Immature natural killer cell (primary cell): Measurements from ENCODE around the gene ERAP2. TPM values are rescaled to one million over a fixed set of nuclear protein-coding genes. Genes with fewer than 3 reads are reported as not detected.
"Not testable (repeated sequence)": the region's sequence is repeated elsewhere in the genome, so short reads cannot be mapped to it uniquely, and the experiment has no call there.

Experiments used
- DNase-seq, 3 donors: peaks; one replicate each; pipeline ENCODE4 v3.0.0; 2022; ENCODE audit warnings: mixed read lengths in 1 of 3
- H3K27ac Mint-ChIP-seq, 6 donors: one replicate each; pipeline ENCODE4 v1.8.0; 2020; ENCODE audit warnings: mixed read lengths in 6 of 6, mild to moderate bottlenecking in 5 of 6, inconsistent platforms in 4 of 6, moderate library complexity in 3 of 6
- H3K27me3 Mint-ChIP-seq, 3 donors: one replicate each; pipeline ENCODE4 v1.8.0; 2020 to 2021; ENCODE audit warnings: low read depth in 3 of 3, mild to moderate bottlenecking in 3 of 3, mixed read lengths in 3 of 3, moderate library complexity in 3 of 3, inconsistent platforms in 1 of 3
- H3K36me3 Mint-ChIP-seq, 3 donors: one replicate each; pipeline ENCODE4 v1.8.0; 2020; ENCODE audit warnings: mixed read lengths in 3 of 3, inconsistent platforms in 2 of 3, mild to moderate bottlenecking in 2 of 3
- H3K4me1 Mint-ChIP-seq, 2 donors: one replicate each; pipeline ENCODE4 v1.8.0; 2020; ENCODE audit warnings: inconsistent platforms in 2 of 2, mild to moderate bottlenecking in 2 of 2, mixed read lengths in 2 of 2, moderate library complexity in 1 of 2
- H3K4me3 Mint-ChIP-seq, 5 donors: one replicate each; pipeline ENCODE4 v1.8.0; 2020; ENCODE audit warnings: mild to moderate bottlenecking in 5 of 5, mixed read lengths in 5 of 5, inconsistent platforms in 3 of 5, moderate library complexity in 3 of 5
- H3K9me3 Mint-ChIP-seq, 6 donors: one replicate each; pipeline ENCODE4 v1.8.0; 2020; ENCODE audit warnings: mild to moderate bottlenecking in 6 of 6, mixed read lengths in 6 of 6, inconsistent platforms in 4 of 6, moderate library complexity in 3 of 6
- polyA plus RNA-seq, 3 donors: library from polyadenylated mRNA; unstranded; fragments of 300-500 nt; fragmentation: Illumina TruSeq; gene quantifications; one replicate each; pipeline ENCODE4 v1.2.3, GENCODE V29; 2021

The ERAP2 gene
- polyA plus RNA-seq, 3 donors from 2014 or later = 3.9 to 129 (median 8.1) TPM

- no peak for DNase-seq
- H3K4me3 Mint-ChIP-seq = no peak overlapping the region
- no peak overlapping the region for H3K27ac Mint-ChIP-seq
- peaks cover 0 to 4% (median 0%) of the 10 kb centered on the region in 3 donors for H3K36me3 Mint-ChIP-seq
- no peaks in the 10 kb centered on the region for H3K9me3 Mint-ChIP-seq
- peaks cover 3 to 13% of the 10 kb centered on the region in 2 donors for H3K4me1 Mint-ChIP-seq
- peaks cover 0 to 3% (median 2%) of the 10 kb centered on the region in 3 donors for H3K27me3 Mint-ChIP-seq
Measured at GRCh38 chr5:96870094-96871026, 5.9 kb upstream of the ERAP2 start.

GRCh38 chr5:96871027-96871399 is 5.3 kb upstream of the ERAP2 start:
- DNase-seq = no peak
- no peak overlapping the region for H3K27ac Mint-ChIP-seq
- H3K27me3 Mint-ChIP-seq = peaks cover 2 to 5% (median 5%) of the 10 kb centered on the region in 3 donors
- no peaks in the 10 kb centered on the region for H3K9me3 Mint-ChIP-seq
- no peak overlapping the region for H3K4me3 Mint-ChIP-seq
- H3K36me3 Mint-ChIP-seq = peaks cover 0 to 4% (median 0%) of the 10 kb centered on the region in 3 donors
- peaks cover 10 to 19% of the 10 kb centered on the region in 2 donors for H3K4me1 Mint-ChIP-seq

GRCh38 chr5:96871686-96872085 is 4.6 kb upstream of the ERAP2 start:
- no peaks in the 10 kb centered on the region for H3K9me3 Mint-ChIP-seq
- no peak for DNase-seq
- H3K36me3 Mint-ChIP-seq = peaks cover 0 to 4% (median 0%) of the 10 kb centered on the region in 3 donors

GRCh38 chr5:96873449-96873848 is 2.9 kb upstream of the ERAP2 start:
- Mint-ChIP-seq H3K4me3 (peak overlapping the region in 1 of 5 donors; percentile 4), H3K4me1 (peaks cover 22 to 40% of the 10 kb centered on the region in 2 donors), H3K9me3 (no peaks in the 10 kb centered on the region), H3K27ac (peak overlapping the region in 1 of 6 donors; percentile 33), H3K36me3 (peaks cover 0 to 4% (median 0%) of the 10 kb centered on the region in 3 donors), H3K27me3 (peaks cover 2 to 8% (median 5%) of the 10 kb centered on the region in 3 donors)
- DNase-seq = no peak

More at GRCh38 chr5:96871686-96872085, 4.6 kb upstream of the ERAP2 start:
- no peak overlapping the region for H3K27ac Mint-ChIP-seq
- H3K4me1 Mint-ChIP-seq = peaks cover 12 to 26% of the 10 kb centered on the region in 2 donors
- no peak overlapping the region for H3K4me3 Mint-ChIP-seq
- peaks cover 2 to 8% (median 5%) of the 10 kb centered on the region in 3 donors for H3K27me3 Mint-ChIP-seq

GRCh38 chr5:96874631-96875030 is 1.7 kb upstream of the ERAP2 start:
- Mint-ChIP-seq H3K4me3 (peak overlapping the region; percentile 64 to 98 (median 97)), H3K36me3 (peaks cover 3 to 5% (median 4%) of the 10 kb centered on the region in 3 donors), H3K27me3 (peaks cover 0 to 8% (median 5%) of the 10 kb centered on the region in 3 donors), H3K4me1 (peaks cover 25 to 41% of the 10 kb centered on the region in 2 donors), H3K27ac (peak overlapping the region; percentile 1 to 96 (median 68)), H3K9me3 (no peaks in the 10 kb centered on the region)
- no peak for DNase-seq

- no peaks in the 10 kb centered on the region for H3K9me3 Mint-ChIP-seq
- H3K36me3 Mint-ChIP-seq = peaks cover 13 to 16% (median 14%) of the 10 kb centered on the region in 3 donors
- peak overlapping the region; percentile 96 to 98 (median 97) for H3K4me3 Mint-ChIP-seq
- H3K27me3 Mint-ChIP-seq = peaks cover 0 to 8% (median 5%) of the 10 kb centered on the region in 3 donors
- H3K27ac Mint-ChIP-seq = peak overlapping the region; percentile 91 to 97 (median 96)
- peaks cover 38 to 53% of the 10 kb centered on the region in 2 donors for H3K4me1 Mint-ChIP-seq
- DNase-seq = no peak
Measured at GRCh38 chr5:96875791-96876291, 459 bp upstream of the ERAP2 start.

GRCh38 chr5:96876977-96877469 is 723 bp downstream of the ERAP2 start:
- not testable (repeated sequence) for H3K27me3 Mint-ChIP-seq, H3K9me3 Mint-ChIP-seq
- Mint-ChIP-seq H3K36me3 (peaks cover 14 to 26% (median 21%) of the 10 kb centered on the region in 3 donors), H3K27ac (peak overlapping the region; percentile 91 to 97 (median 96)), H3K4me3 (peak overlapping the region; percentile 96 to 98 (median 97)), H3K4me1 (peaks cover 49 to 64% of the 10 kb centered on the region in 2 donors)
- DNase-seq = peak in 1 of 3 donors; percentile 16

GRCh38 chr5:96879665-96880064 is 3.4 kb downstream of the ERAP2 start:
- Mint-ChIP-seq H3K4me3 (peak overlapping the region in 3 of 5 donors; percentile 3 to 41 (median 27)), H3K4me1 (peaks cover 73 to 88% of the 10 kb centered on the region in 2 donors), H3K27ac (peak overlapping the region; percentile 0 to 60 (median 28)), H3K36me3 (peaks cover 27 to 49% (median 33%) of the 10 kb centered on the region in 3 donors), H3K27me3 (peaks cover 3 to 8% (median 5%) of the 10 kb centered on the region in 3 donors), H3K9me3 (no peaks in the 10 kb centered on the region)
- DNase-seq = no peak

- peaks cover 31 to 57% (median 41%) of the 10 kb centered on the region in 3 donors for H3K36me3 Mint-ChIP-seq
- DNase-seq = no peak
- peaks cover 77 to 88% of the 10 kb centered on the region in 2 donors for H3K4me1 Mint-ChIP-seq
Measured at GRCh38 chr5:96880444-96881164, 4.3 kb downstream of the ERAP2 start.

GRCh38 chr5:96881511-96882115 is 5.3 kb downstream of the ERAP2 start:
- H3K27ac Mint-ChIP-seq = peak overlapping the region; percentile 51 to 81 (median 59)
- H3K36me3 Mint-ChIP-seq = peaks cover 31 to 61% (median 41%) of the 10 kb centered on the region in 3 donors
- no peaks in the 10 kb centered on the region for H3K9me3 Mint-ChIP-seq
- peaks cover 78 to 88% of the 10 kb centered on the region in 2 donors for H3K4me1 Mint-ChIP-seq
- H3K27me3 Mint-ChIP-seq = peaks cover 0 to 3% (median 0%) of the 10 kb centered on the region in 3 donors
- no peak for DNase-seq
- peak overlapping the region; percentile 51 to 76 (median 68) for H3K4me3 Mint-ChIP-seq

More at GRCh38 chr5:96880444-96881164, 4.3 kb downstream of the ERAP2 start:
- H3K9me3 Mint-ChIP-seq = no peaks in the 10 kb centered on the region
- peak overlapping the region; percentile 0 to 65 (median 59) for H3K27ac Mint-ChIP-seq
- peaks cover 3 to 8% (median 4%) of the 10 kb centered on the region in 3 donors for H3K27me3 Mint-ChIP-seq
- H3K4me3 Mint-ChIP-seq = peak overlapping the region; percentile 18 to 76 (median 68)

GRCh38 chr5:96883871-96884270 is 7.6 kb downstream of the ERAP2 start:
- Mint-ChIP-seq H3K9me3 (no peaks in the 10 kb centered on the region), H3K27ac (peak overlapping the region in 5 of 6 donors; percentile 21 to 79 (median 68)), H3K36me3 (peaks cover 36 to 70% (median 48%) of the 10 kb centered on the region in 3 donors), H3K4me3 (peak overlapping the region in 1 of 5 donors; percentile 50), H3K27me3 (peaks cover 0 to 3% (median 0%) of the 10 kb centered on the region in 3 donors), H3K4me1 (peaks cover 69 to 82% of the 10 kb centered on the region in 2 donors)
- DNase-seq = no peak

- Mint-ChIP-seq H3K9me3 (no peaks in the 10 kb centered on the region), H3K27me3 (peaks cover 0 to 3% (median 0%) of the 10 kb centered on the region in 3 donors), H3K4me3 (peak overlapping the region in 3 of 5 donors; percentile 15 to 54 (median 30)), H3K4me1 (peaks cover 62 to 72% of the 10 kb centered on the region in 2 donors), H3K27ac (peak overlapping the region; percentile 87 to 94 (median 91)), H3K36me3 (peaks cover 41 to 72% (median 53%) of the 10 kb centered on the region in 3 donors)
- DNase-seq = peak in 1 of 3 donors; percentile 26
Measured at GRCh38 chr5:96884995-96885394, 8.7 kb downstream of the ERAP2 start.
